ENCODE results near the gene CCDC69.
A peak's percentile ranks its signal among the peaks of the same experiment; 100 is the strongest.
"Not testable (repeated sequence)": the region's sequence is repeated elsewhere in the genome, so short reads cannot be mapped to it uniquely, and the experiment has no call there.

The CCDC69 gene

GRCh38 chr5:151245680-151246219 is 21.9 kb upstream of the CCDC69 start:
- TF ChIP-seq CTCF (IDR thresholded peaks at IDR 0.05; ENCODE audit: extremely low read depth, missing control alignments) = no peak
- DNase-seq (ENCODE audit: low spot score) = no peak

- TF ChIP-seq CTCF (IDR thresholded peaks at IDR 0.05; ENCODE audit: extremely low read depth, missing control alignments) = no peak
- no peak for DNase-seq (ENCODE audit: low spot score)
Observed at GRCh38 chr5:151244206-151244605, 20.3 kb upstream of the CCDC69 start.

GRCh38 chr5:151243564-151243963 is 19.7 kb upstream of the CCDC69 start:
- DNase-seq (ENCODE audit: low spot score) = no peak
- TF ChIP-seq CTCF (IDR thresholded peaks at IDR 0.05; ENCODE audit: extremely low read depth, missing control alignments) = no peak

- no peak for TF ChIP-seq CTCF (IDR thresholded peaks at IDR 0.05; ENCODE audit: extremely low read depth, missing control alignments)
- no peak for DNase-seq (ENCODE audit: low spot score)
Observed at GRCh38 chr5:151243127-151243526, 19.2 kb upstream of the CCDC69 start.

GRCh38 chr5:151240924-151241635 is 17.2 kb upstream of the CCDC69 start:
- DNase-seq (ENCODE audit: low spot score) = no peak

GRCh38 chr5:151240268-151240835 is 16.5 kb upstream of the CCDC69 start:
- not testable (repeated sequence) for DNase-seq (ENCODE audit: low spot score)

More at GRCh38 chr5:151240924-151241635, 17.2 kb upstream of the CCDC69 start:
- no peak for TF ChIP-seq CTCF (IDR thresholded peaks at IDR 0.05; ENCODE audit: extremely low read depth, missing control alignments)

- peak; percentile 77 for TF ChIP-seq CTCF (IDR thresholded peaks at IDR 0.05; ENCODE audit: extremely low read depth, missing control alignments)
- DNase-seq (ENCODE audit: low spot score) = no peak
Observed at GRCh38 chr5:151239237-151239861, 15.5 kb upstream of the CCDC69 start.
